ENCODE measurements around the gene SLX4IP.

SLX4IP gene

DNA sequence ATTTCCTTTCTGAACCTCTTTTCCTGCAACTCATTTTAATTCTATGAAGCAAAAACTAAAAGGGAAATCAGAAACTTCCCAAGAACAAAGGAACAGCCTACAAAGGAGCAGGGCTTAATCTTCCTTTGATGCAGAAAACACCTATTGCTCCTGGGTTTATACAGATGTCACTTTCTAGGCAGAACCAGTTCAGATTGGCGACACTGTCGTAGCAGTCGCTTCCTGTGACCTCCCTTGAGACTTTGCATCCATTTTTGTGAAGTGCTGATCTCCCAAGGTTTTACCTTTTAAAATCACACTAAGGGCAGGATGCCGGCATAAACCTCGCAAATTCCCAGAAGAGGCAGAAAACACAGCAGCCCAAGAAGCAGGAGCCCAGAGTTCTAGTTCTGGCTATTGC, 198.6 kb downstream of the SLX4IP start:
- Histone ChIP-seq H3K27me3 (ENCODE audit: control insufficient read depth, insufficient read depth, low read length) (no peaks in the 10 kb centered on the region), H3K36me3 (ENCODE audit: control insufficient read depth, insufficient read depth, low read length) (no peaks in the 10 kb centered on the region), H3K4me1 (ENCODE audit: control insufficient read depth, insufficient read depth, low read length) (peaks cover 24% of the 10 kb centered on the region), H3K4me3 (ENCODE audit: low read length) (no peak overlapping the region), H3K9me3 (ENCODE audit: control insufficient read depth, low read length) (no peaks in the 10 kb centered on the region), H3K9ac (ENCODE audit: low read length) (no peak overlapping the region)

DNA sequence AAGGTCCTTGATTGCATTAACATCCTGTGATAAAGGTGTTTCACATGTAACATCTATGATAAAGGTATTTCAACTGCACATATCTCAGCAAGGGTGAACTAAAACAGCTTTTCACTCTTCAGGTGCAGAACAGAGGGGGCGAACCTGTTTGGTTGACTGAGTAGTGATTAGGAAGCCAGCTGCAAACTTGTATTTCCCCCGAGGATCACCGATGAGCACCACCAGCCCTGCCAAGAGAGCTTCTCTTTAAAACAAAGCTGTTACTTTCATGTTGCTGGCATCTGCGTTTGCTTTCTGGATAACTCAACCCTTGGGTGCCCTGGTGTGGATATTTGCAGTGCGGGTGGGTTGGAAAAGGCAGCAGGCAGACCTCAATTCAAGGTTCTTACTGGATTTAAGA, 199.1 kb downstream of the SLX4IP start:
- no peak overlapping the region for H3K4me3 ChIP-seq (ENCODE audit: low read length)
- no peak overlapping the region for H3K9ac ChIP-seq (ENCODE audit: low read length)
- no peaks in the 10 kb centered on the region for H3K9me3 ChIP-seq (ENCODE audit: control insufficient read depth, low read length)
- H3K27me3 ChIP-seq (ENCODE audit: control insufficient read depth, insufficient read depth, low read length): no peaks in the 10 kb centered on the region
- peaks cover 26% of the 10 kb centered on the region for H3K4me1 ChIP-seq (ENCODE audit: control insufficient read depth, insufficient read depth, low read length)
- H3K36me3 ChIP-seq (ENCODE audit: control insufficient read depth, insufficient read depth, low read length): peaks cover 2% of the 10 kb centered on the region

DNA sequence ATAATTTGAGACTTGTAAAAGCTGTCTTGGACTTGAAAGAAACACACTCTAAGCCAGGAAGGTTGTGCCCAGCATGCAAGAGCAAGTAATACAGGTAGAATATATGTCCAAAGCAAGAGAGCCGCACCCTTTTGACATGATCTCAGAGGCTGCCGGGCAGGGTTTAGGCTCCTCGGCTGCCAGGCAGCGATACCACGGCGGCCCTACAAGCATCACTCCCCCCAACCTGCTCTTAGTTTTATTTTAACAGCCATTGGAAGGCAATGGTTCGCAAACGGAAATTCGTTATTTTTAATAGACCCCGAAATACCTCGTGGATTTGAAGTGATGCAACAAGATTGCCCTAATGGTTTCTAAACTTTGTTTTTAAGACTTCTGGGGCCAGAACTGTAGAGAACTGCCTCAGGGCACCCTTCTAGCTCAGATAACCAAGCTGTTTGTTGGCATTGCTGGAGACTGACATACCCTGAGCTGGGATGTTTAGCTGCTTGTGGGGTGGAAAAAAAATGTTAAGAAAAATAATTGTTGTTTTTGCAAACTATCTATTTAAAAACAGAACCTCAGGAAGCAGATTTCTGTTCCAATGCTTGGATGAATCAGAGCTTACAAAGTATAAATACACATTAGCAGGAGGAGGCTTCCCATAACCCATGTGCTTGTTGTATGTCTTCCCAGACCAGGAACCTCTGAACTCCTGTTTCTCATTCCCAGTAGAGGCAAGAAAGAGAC, 199.7 kb downstream of the SLX4IP start:
- H3K36me3 ChIP-seq (ENCODE audit: control insufficient read depth, insufficient read depth, low read length): peaks cover 9% of the 10 kb centered on the region
- H3K27me3 ChIP-seq (ENCODE audit: control insufficient read depth, insufficient read depth, low read length): no peaks in the 10 kb centered on the region
- H3K4me3 ChIP-seq (ENCODE audit: low read length): no peak overlapping the region
- no peaks in the 10 kb centered on the region for H3K9me3 ChIP-seq (ENCODE audit: control insufficient read depth, low read length)
- no peak overlapping the region for H3K9ac ChIP-seq (ENCODE audit: low read length)
- H3K4me1 ChIP-seq (ENCODE audit: control insufficient read depth, insufficient read depth, low read length): peaks cover 28% of the 10 kb centered on the region

DNA sequence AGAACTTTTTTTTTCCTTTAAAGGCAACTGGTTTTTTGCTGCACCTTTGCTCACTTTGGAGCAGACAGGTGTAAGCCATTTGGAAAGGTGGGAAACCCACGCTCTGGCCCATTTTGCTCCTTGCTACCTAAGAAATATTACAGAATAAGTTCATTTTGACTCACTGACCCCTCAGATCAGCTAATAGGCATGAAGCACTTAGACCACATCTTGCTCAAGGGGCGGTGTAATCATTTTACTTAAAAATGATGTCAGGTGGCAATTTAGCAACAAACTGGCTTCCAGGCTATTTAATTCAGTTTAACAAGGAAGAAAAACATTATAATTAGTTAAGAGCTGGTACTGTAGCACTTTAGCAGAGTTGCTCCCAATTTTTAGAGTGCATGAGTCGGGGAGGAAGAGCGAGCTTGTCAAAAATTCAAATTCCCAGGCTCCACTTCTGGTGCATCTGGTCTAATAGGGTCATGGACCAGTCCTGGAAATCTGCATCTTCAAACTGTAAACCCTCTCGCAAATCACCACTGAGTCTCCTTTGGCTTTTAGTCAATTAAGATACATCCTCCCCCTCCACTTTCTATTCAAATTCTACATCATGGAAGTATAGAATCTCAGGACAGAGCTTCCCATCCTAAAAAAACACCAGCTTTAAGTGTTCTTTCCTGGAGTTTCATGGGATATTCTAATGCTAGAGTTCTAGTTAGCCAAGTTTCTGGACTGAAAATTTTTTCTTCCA, 200.5 kb downstream of the SLX4IP start:
- Histone ChIP-seq H3K9me3 (ENCODE audit: control insufficient read depth, low read length) (no peaks in the 10 kb centered on the region), H3K9ac (ENCODE audit: low read length) (no peak overlapping the region), H3K4me3 (ENCODE audit: low read length) (no peak overlapping the region), H3K36me3 (ENCODE audit: control insufficient read depth, insufficient read depth, low read length) (peaks cover 15% of the 10 kb centered on the region), H3K4me1 (ENCODE audit: control insufficient read depth, insufficient read depth, low read length) (peaks cover 28% of the 10 kb centered on the region), H3K27me3 (ENCODE audit: control insufficient read depth, insufficient read depth, low read length) (no peaks in the 10 kb centered on the region)

DNA sequence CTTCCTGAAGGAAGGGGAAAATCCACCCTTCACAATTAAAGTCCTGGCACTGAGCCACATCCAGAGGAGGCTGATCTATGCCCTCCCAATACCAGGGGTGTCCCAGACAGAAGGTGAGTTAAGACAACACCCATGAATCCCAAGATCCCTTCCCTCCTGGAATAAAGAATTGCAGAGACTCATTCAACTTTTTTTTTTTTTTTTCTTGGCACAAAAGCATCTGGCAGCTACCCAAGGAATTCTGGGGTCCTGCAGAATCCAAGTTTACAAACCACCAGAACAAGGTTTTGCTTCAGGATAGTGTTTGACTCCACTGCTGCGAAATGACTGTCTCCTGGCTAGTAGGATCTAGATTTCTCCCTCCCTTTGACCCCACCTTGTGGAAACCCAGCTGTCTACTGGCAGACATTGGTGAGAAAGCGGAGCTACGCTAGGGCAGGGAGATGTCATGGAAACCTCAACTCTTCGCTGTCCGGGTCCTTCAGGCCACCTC, 201.3 kb downstream of the SLX4IP start:
- no peak overlapping the region for H3K4me3 ChIP-seq (ENCODE audit: low read length)
- no peaks in the 10 kb centered on the region for H3K9me3 ChIP-seq (ENCODE audit: control insufficient read depth, low read length)
- H3K4me1 ChIP-seq (ENCODE audit: control insufficient read depth, insufficient read depth, low read length): peaks cover 28% of the 10 kb centered on the region
- no peaks in the 10 kb centered on the region for H3K27me3 ChIP-seq (ENCODE audit: control insufficient read depth, insufficient read depth, low read length)
- H3K9ac ChIP-seq (ENCODE audit: low read length): no peak overlapping the region
- H3K36me3 ChIP-seq (ENCODE audit: control insufficient read depth, insufficient read depth, low read length): peaks cover 21% of the 10 kb centered on the region

DNA sequence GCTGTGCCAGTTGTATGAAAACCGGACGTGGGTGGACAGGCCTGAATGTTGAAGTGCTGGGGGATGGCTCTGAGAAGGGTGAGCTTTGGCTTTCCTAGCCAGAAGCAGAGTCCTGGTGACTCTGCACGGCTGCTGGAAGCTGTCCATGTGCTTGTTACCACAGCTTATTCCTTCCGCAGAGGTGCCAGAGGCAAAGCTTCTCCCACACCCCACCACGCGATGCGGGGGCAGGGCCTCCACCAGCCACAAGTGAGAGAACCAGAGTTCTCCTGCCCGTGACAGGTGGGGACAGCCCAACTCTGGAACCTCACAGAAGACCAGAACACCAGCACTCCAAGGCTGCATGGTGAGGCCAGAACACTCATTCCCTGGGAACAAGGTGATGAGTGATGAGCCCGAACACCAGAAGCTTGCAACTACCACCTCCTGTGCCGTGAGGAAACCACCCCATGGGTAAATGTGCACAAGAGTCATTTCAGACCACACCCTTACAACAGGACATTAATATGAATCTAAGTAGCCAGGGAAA, 202.0 kb downstream of the SLX4IP start:
- Histone ChIP-seq H3K9me3 (ENCODE audit: control insufficient read depth, low read length) (no peaks in the 10 kb centered on the region), H3K36me3 (ENCODE audit: control insufficient read depth, insufficient read depth, low read length) (peaks cover 27% of the 10 kb centered on the region), H3K4me3 (ENCODE audit: low read length) (no peak overlapping the region), H3K4me1 (ENCODE audit: control insufficient read depth, insufficient read depth, low read length) (peaks cover 28% of the 10 kb centered on the region), H3K27me3 (ENCODE audit: control insufficient read depth, insufficient read depth, low read length) (no peaks in the 10 kb centered on the region), H3K9ac (ENCODE audit: low read length) (no peak overlapping the region)

DNA sequence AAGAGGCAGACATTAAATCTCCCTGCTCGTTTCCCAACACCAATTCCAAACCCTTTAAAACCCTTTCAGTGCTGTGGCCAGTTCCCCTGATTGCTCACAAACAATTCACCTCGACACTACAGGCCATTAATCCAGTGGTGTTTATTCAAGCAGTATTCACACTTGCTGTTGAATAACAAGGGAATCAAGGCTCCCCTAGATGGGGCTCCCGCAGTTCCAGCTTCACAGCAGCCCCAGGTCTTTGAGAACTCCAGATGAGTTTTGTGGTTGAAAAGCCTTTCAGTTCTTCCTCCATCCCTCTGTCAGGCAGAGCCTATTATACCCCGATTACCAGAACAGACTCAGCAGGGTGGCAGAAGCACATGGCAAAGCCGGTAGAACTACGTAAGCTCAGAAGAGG, 202.5 kb downstream of the SLX4IP start:
- Histone ChIP-seq H3K4me3 (ENCODE audit: low read length) (no peak overlapping the region), H3K4me1 (ENCODE audit: control insufficient read depth, insufficient read depth, low read length) (peaks cover 28% of the 10 kb centered on the region), H3K36me3 (ENCODE audit: control insufficient read depth, insufficient read depth, low read length) (peaks cover 27% of the 10 kb centered on the region)

GRCh38 chr20:10639077-10639736, 204.1 kb downstream of the SLX4IP start:
- Histone ChIP-seq H3K9me3 (ENCODE audit: control insufficient read depth, low read length) (no peaks in the 10 kb centered on the region), H3K4me3 (ENCODE audit: low read length) (no peak overlapping the region), H3K36me3 (ENCODE audit: control insufficient read depth, insufficient read depth, low read length) (peaks cover 42% of the 10 kb centered on the region), H3K9ac (ENCODE audit: low read length) (no peak overlapping the region), H3K4me1 (ENCODE audit: control insufficient read depth, insufficient read depth, low read length) (peaks cover 28% of the 10 kb centered on the region), H3K27me3 (ENCODE audit: control insufficient read depth, insufficient read depth, low read length) (no peaks in the 10 kb centered on the region)

More for the DNA sequence above, 202.5 kb downstream of the SLX4IP start:
- H3K9me3 ChIP-seq (ENCODE audit: control insufficient read depth, low read length): no peaks in the 10 kb centered on the region
- no peak overlapping the region for H3K9ac ChIP-seq (ENCODE audit: low read length)
- H3K27me3 ChIP-seq (ENCODE audit: control insufficient read depth, insufficient read depth, low read length): no peaks in the 10 kb centered on the region

GRCh38 chr20:10639737-10640556, 204.8 kb downstream of the SLX4IP start:
- Histone ChIP-seq H3K4me3 (ENCODE audit: low read length) (no peak overlapping the region), H3K4me1 (ENCODE audit: control insufficient read depth, insufficient read depth, low read length) (peaks cover 28% of the 10 kb centered on the region), H3K9ac (ENCODE audit: low read length) (no peak overlapping the region), H3K36me3 (ENCODE audit: control insufficient read depth, insufficient read depth, low read length) (peaks cover 50% of the 10 kb centered on the region), H3K27me3 (ENCODE audit: control insufficient read depth, insufficient read depth, low read length) (no peaks in the 10 kb centered on the region), H3K9me3 (ENCODE audit: control insufficient read depth, low read length) (no peaks in the 10 kb centered on the region)

DNA sequence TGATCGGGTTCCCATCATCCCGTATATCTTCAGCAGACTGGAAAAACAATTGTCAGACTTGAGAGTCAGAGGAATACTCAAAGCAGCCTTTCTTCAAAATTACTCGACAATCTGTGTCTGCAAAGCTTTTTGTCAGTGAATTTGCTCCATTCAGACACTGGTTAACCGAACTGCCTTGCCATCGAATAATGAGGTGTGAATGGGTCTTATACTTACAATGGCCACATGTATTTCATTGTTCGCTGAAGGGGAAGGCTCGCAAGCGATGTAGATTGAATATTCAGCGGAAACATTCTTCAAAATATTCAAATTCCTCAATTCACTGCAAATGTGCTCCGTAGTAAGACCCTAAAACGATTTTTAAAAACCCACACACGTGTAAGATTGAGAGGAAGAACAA, 205.8 kb downstream of the SLX4IP start:
- Histone ChIP-seq H3K9me3 (ENCODE audit: control insufficient read depth, low read length) (no peaks in the 10 kb centered on the region), H3K27me3 (ENCODE audit: control insufficient read depth, insufficient read depth, low read length) (no peaks in the 10 kb centered on the region), H3K4me3 (ENCODE audit: low read length) (no peak overlapping the region), H3K9ac (ENCODE audit: low read length) (no peak overlapping the region), H3K36me3 (ENCODE audit: control insufficient read depth, insufficient read depth, low read length) (peaks cover 58% of the 10 kb centered on the region), H3K4me1 (ENCODE audit: control insufficient read depth, insufficient read depth, low read length) (peaks cover 23% of the 10 kb centered on the region)

DNA sequence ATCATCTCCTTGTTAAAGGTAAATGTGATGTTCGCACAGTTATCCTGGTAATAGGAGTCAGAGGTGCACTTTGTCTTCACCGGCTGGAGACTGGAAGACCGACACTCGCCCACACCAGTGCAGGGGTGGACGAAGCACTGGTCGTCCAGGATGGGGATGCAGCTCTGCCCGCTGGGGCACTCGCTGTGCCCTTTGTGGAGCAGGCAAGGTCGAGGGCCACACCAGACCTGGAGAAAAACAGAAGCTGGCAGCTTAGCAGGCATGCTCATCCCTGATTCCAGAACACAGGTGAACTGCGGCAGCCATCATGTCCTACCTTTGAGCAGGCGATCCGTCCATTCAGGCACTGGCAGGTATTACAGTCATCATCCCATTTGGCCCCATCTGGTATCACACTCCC, 206.4 kb downstream of the SLX4IP start:
- H3K4me1 ChIP-seq (ENCODE audit: control insufficient read depth, insufficient read depth, low read length): peaks cover 17% of the 10 kb centered on the region
- no peaks in the 10 kb centered on the region for H3K27me3 ChIP-seq (ENCODE audit: control insufficient read depth, insufficient read depth, low read length)
- H3K4me3 ChIP-seq (ENCODE audit: low read length): no peak overlapping the region
- no peaks in the 10 kb centered on the region for H3K9me3 ChIP-seq (ENCODE audit: control insufficient read depth, low read length)
- no peak overlapping the region for H3K9ac ChIP-seq (ENCODE audit: low read length)
- H3K36me3 ChIP-seq (ENCODE audit: control insufficient read depth, insufficient read depth, low read length): peaks cover 63% of the 10 kb centered on the region

All from mucosa of stomach (tissue), 1 donor.